Activated naive CD4-positive, alpha-beta T cell treated with anti-CD3 and anti-CD28 coated beads, Interleukin-2, amount 10 ng/mL, durations not matched to agents 7 days and 5 days (primary cell): Measurements from ENCODE around the gene ZMIZ1.

Experiments used
- CTCF ChIA-PET: fragments of 350-600 bp; sonication (Branson Sonifier 250); formaldehyde crosslinking; loops from one replicate; lab custom pipeline; 2021; ENCODE audit warnings: antibody characterized with exemption; lab: Charles Lee
- DNase-seq: peaks from one replicate; pipeline ENCODE4 v3.0.0-alpha.2; 2020
- H3K27ac Mint-ChIP-seq: one replicate; pipeline ENCODE4 v1.8.0; 2021; ENCODE audit warnings: mild to moderate bottlenecking, moderate library complexity, mixed read lengths
- H3K27me3 Mint-ChIP-seq: one replicate; pipeline ENCODE4 v1.8.0; 2021; ENCODE audit warnings: mild to moderate bottlenecking, mixed read lengths
- H3K36me3 Mint-ChIP-seq: one replicate; pipeline ENCODE4 v1.8.0; 2021; ENCODE audit warnings: mixed read lengths
- H3K4me1 Mint-ChIP-seq: one replicate; pipeline ENCODE4 v1.8.0; 2021; ENCODE audit warnings: mixed read lengths
- H3K4me3 Mint-ChIP-seq: one replicate; pipeline ENCODE4 v1.8.0; 2021; ENCODE audit warnings: mild to moderate bottlenecking, moderate library complexity, mixed read lengths
- H3K9me3 Mint-ChIP-seq: one replicate; pipeline ENCODE4 v1.8.0; 2021; ENCODE audit warnings: mixed read lengths

Gene ZMIZ1

GRCh38 chr10:79352035-79352877 lies 283.5 kb downstream of the ZMIZ1 start:
- CTCF ChIA-PET, result no interaction called here
- Mint-ChIP-seq H3K36me3 (peaks cover 67% of the 10 kb centered on the region), H3K27ac (no peak overlapping the region), H3K9me3 (no peaks in the 10 kb centered on the region), H3K4me3 (no peak overlapping the region), H3K4me1 (peaks cover 46% of the 10 kb centered on the region), H3K27me3 (no peaks in the 10 kb centered on the region)
- DNase-seq, result no peak

DNA sequence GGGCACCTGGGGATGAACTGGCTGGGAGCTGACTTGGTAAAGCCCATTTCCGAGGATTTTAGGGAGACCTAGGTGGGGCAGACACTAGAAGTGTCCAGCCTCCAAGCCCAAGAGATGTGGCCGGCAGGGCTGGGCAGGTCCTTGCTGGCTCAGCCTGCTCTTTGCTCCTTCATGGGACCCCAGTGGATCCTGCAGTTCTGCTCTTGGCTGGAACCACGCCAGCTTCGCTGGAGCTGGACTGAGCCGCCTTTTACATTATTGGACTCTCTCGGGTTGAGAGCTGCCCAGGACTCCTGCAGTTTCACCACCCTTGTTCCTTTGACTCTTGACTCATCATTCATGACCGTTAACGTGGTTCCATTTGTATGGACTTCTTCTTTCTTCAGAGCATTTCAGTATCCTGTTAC lies 284.2 kb downstream of the ZMIZ1 start:
- Mint-ChIP-seq H3K27ac (no peak overlapping the region), H3K9me3 (no peaks in the 10 kb centered on the region), H3K36me3 (peaks cover 71% of the 10 kb centered on the region), H3K4me1 (peaks cover 46% of the 10 kb centered on the region), H3K27me3 (no peaks in the 10 kb centered on the region), H3K4me3 (no peak overlapping the region)
- CTCF ChIA-PET, result no interaction called here
- DNase-seq, result no peak

DNA sequence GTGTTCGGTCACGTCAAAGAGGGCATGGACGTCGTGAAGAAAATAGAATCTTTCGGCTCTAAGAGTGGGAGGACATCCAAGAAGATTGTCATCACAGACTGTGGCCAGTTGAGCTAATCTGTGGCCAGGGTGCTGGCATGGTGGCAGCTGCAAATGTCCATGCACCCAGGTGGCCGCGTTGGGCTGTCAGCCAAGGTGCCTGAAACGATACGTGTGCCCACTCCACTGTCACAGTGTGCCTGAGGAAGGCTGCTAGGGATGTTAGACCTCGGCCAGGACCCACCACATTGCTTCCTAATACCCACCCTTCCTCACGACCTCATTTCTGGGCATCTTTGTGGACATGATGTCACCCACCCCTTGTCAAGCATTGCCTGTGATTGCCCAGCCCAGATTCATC lies 285.0 kb downstream of the ZMIZ1 start:
- CTCF ChIA-PET, result no interaction called here

DNA sequence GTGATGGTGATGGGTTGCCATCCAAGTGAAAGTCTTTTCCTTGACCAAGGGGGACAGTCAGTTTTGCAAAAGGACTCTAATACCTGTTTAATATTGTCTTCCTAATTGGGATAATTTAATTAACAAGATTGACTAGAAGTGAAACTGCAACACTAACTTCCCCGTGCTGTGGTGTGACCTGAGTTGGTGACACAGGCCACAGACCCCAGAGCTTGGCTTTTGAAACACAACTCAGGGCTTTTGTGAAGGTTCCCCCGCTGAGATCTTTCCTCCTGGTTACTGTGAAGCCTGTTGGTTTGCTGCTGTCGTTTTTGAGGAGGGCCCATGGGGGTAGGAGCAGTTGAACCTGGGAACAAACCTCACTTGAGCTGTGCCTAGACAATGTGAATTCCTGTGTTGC lies 285.4 kb downstream of the ZMIZ1 start:
- no peaks in the 10 kb centered on the region for H3K27me3 Mint-ChIP-seq
- CTCF ChIA-PET, result no interaction called here
- no peak overlapping the region for H3K27ac Mint-ChIP-seq
- H3K4me3 Mint-ChIP-seq, result no peak overlapping the region
- peaks cover 66% of the 10 kb centered on the region for H3K36me3 Mint-ChIP-seq
- H3K4me1 Mint-ChIP-seq, result peaks cover 35% of the 10 kb centered on the region
- no peaks in the 10 kb centered on the region for H3K9me3 Mint-ChIP-seq
- DNase-seq, result no peak

More for the DNA sequence above, 285.0 kb downstream of the ZMIZ1 start:
- peaks cover 69% of the 10 kb centered on the region for H3K36me3 Mint-ChIP-seq
- no peak overlapping the region for H3K4me3 Mint-ChIP-seq
- H3K9me3 Mint-ChIP-seq, result no peaks in the 10 kb centered on the region
- DNase-seq, result no peak
- H3K27me3 Mint-ChIP-seq, result no peaks in the 10 kb centered on the region
- peaks cover 39% of the 10 kb centered on the region for H3K4me1 Mint-ChIP-seq
- no peak overlapping the region for H3K27ac Mint-ChIP-seq

GRCh38 chr10:79354615-79355014 lies 285.8 kb downstream of the ZMIZ1 start:
- H3K9me3 Mint-ChIP-seq, result no peaks in the 10 kb centered on the region
- peaks cover 30% of the 10 kb centered on the region for H3K4me1 Mint-ChIP-seq
- H3K27ac Mint-ChIP-seq, result peak overlapping the region; percentile 38
- peaks cover 61% of the 10 kb centered on the region for H3K36me3 Mint-ChIP-seq
- no peaks in the 10 kb centered on the region for H3K27me3 Mint-ChIP-seq
- H3K4me3 Mint-ChIP-seq, result no peak overlapping the region
- DNase-seq, result no peak
- CTCF ChIA-PET, result no interaction called here

- H3K27ac Mint-ChIP-seq, result no peak overlapping the region
- H3K9me3 Mint-ChIP-seq, result no peaks in the 10 kb centered on the region
- CTCF ChIA-PET, result interaction anchor here (1.2 kb wide), 1 partner anchor 19 kb away, joined by 4 read pairs; no protein-coding TSS in a partner anchor
These were observed 286.8 kb downstream of the ZMIZ1 start for GRCh38 chr10:79355420-79356017.

GRCh38 chr10:79356104-79356503 lies 287.3 kb downstream of the ZMIZ1 start:
- H3K4me1 Mint-ChIP-seq, result peaks cover 22% of the 10 kb centered on the region
- CTCF ChIA-PET, result interaction anchor here (1.2 kb wide), 1 partner anchor 18 kb away, joined by 4 read pairs; no protein-coding TSS in a partner anchor
- H3K27me3 Mint-ChIP-seq, result no peaks in the 10 kb centered on the region
- no peak for DNase-seq
- peaks cover 51% of the 10 kb centered on the region for H3K36me3 Mint-ChIP-seq
- H3K27ac Mint-ChIP-seq, result peak overlapping the region; percentile 50
- H3K9me3 Mint-ChIP-seq, result no peaks in the 10 kb centered on the region
- no peak overlapping the region for H3K4me3 Mint-ChIP-seq

More at GRCh38 chr10:79355420-79356017, 286.8 kb downstream of the ZMIZ1 start:
- no peak overlapping the region for H3K4me3 Mint-ChIP-seq
- H3K27me3 Mint-ChIP-seq, result no peaks in the 10 kb centered on the region
- no peak for DNase-seq
- H3K4me1 Mint-ChIP-seq, result peaks cover 22% of the 10 kb centered on the region
- H3K36me3 Mint-ChIP-seq, result peaks cover 52% of the 10 kb centered on the region

GRCh38 chr10:79357180-79357579 lies 288.4 kb downstream of the ZMIZ1 start:
- peaks cover 32% of the 10 kb centered on the region for H3K4me1 Mint-ChIP-seq
- H3K9me3 Mint-ChIP-seq, result no peaks in the 10 kb centered on the region
- no peak overlapping the region for H3K27ac Mint-ChIP-seq
- peaks cover 49% of the 10 kb centered on the region for H3K36me3 Mint-ChIP-seq
- DNase-seq, result no peak
- no peak overlapping the region for H3K4me3 Mint-ChIP-seq
- CTCF ChIA-PET, result interaction anchor here (1.4 kb wide), 1 partner anchor 41 kb away, joined by 4 read pairs; no protein-coding TSS in a partner anchor
- H3K27me3 Mint-ChIP-seq, result no peaks in the 10 kb centered on the region

DNA sequence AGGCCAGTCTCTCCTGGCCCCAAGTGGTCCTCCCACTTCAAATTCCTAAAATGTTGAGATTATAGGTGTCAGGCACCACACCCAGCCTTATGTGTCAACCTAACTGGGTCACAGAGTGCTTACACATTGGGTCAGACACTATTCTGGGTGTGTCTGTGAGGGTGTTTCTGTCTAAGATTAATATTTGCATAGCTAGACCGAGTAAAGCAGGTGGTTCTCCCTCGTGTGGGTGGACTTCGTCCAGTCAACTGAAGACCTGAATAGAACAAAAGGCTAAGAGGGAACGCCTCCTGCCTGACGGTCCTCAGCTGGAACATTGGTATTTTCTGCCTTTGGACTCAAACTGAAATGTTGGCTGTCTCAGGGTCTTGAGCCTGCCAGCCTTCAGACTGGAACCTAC lies 290.0 kb downstream of the ZMIZ1 start:
- Mint-ChIP-seq H3K9me3 (no peaks in the 10 kb centered on the region), H3K36me3 (peaks cover 36% of the 10 kb centered on the region), H3K27me3 (peaks cover 6% of the 10 kb centered on the region), H3K4me3 (no peak overlapping the region), H3K27ac (no peak overlapping the region), H3K4me1 (peaks cover 22% of the 10 kb centered on the region)
- CTCF ChIA-PET, result interaction anchor here (0.6 to 1.4 kb wide), 7 partner anchors 9 to 506 kb away, joined by 3 to 4 read pairs (median 4); no protein-coding TSS in a partner anchor
- DNase-seq, result no peak

DNA sequence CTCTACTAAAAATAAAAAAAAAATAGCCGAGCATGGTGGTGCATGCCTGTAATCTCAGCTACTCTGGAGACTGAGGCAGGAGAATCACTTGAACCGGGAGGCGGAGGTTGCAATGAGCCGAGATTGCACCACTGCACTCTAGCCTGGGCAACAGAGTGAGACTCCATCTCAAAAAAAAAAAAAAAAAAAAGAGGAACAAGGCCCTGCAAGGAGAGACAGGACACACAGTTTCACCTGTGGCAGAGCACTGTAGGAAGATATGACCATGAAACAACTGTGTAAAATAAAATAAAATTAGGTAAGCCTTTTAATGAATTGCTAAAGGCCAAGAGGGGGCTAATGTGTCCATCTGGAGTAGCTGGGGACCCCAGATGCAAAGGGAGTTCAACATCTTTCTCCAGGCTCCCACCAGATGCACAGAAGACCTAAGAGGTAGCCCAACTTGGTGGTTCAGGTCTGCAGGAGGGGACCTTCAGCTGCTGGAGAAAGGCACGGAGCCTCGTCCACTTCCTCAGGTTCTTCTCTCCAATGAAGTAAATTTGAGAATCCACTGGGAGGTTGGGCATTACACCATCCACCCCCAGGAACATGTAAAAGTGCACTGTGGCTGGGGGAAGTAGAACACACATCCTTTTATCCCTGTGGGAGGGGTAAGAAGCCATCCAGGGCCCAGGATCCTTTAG lies 291.2 kb downstream of the ZMIZ1 start:
- H3K4me1 Mint-ChIP-seq, result peaks cover 15% of the 10 kb centered on the region
- H3K36me3 Mint-ChIP-seq, result peaks cover 25% of the 10 kb centered on the region
- no peak for DNase-seq
- H3K27ac Mint-ChIP-seq, result no peak overlapping the region
- H3K9me3 Mint-ChIP-seq, result peaks cover 5% of the 10 kb centered on the region
- no peak overlapping the region for H3K4me3 Mint-ChIP-seq
- peaks cover 6% of the 10 kb centered on the region for H3K27me3 Mint-ChIP-seq
- CTCF ChIA-PET, result interaction anchor here (1.0 to 1.8 kb wide), 2 partner anchors 12 to 15 kb away, joined by 3 to 4 read pairs; no protein-coding TSS in a partner anchor

GRCh38 chr10:79360499-79361342 lies 292.0 kb downstream of the ZMIZ1 start:
- CTCF ChIA-PET, result interaction anchor here (1.0 to 1.8 kb wide), 2 partner anchors 13 to 14 kb away, joined by 3 to 4 read pairs; no protein-coding TSS in a partner anchor
- H3K4me1 Mint-ChIP-seq, result peaks cover 15% of the 10 kb centered on the region
- H3K4me3 Mint-ChIP-seq, result no peak overlapping the region
- no peak overlapping the region for H3K27ac Mint-ChIP-seq
- H3K27me3 Mint-ChIP-seq, result peaks cover 7% of the 10 kb centered on the region
- peaks cover 17% of the 10 kb centered on the region for H3K36me3 Mint-ChIP-seq
- H3K9me3 Mint-ChIP-seq, result peaks cover 5% of the 10 kb centered on the region
- DNase-seq, result no peak

- CTCF ChIA-PET, result interaction anchor here (1.8 kb wide), 1 partner anchor 13 kb away, joined by 4 read pairs; no protein-coding TSS in a partner anchor
- no peak overlapping the region for H3K4me3 Mint-ChIP-seq
- peaks cover 13% of the 10 kb centered on the region for H3K27me3 Mint-ChIP-seq
- H3K4me1 Mint-ChIP-seq, result peaks cover 11% of the 10 kb centered on the region
- H3K9me3 Mint-ChIP-seq, result peaks cover 5% of the 10 kb centered on the region
- H3K36me3 Mint-ChIP-seq, result peaks cover 10% of the 10 kb centered on the region
- DNase-seq, result no peak
- no peak overlapping the region for H3K27ac Mint-ChIP-seq
These were observed 293.1 kb downstream of the ZMIZ1 start for GRCh38 chr10:79361726-79362397.
